A549 (cell line): ENCODE data around the gene ANO7. TPM values are rescaled to one million over a fixed set of nuclear protein-coding genes. Genes with fewer than 3 reads are reported as not detected.

ENCODE experiments used
- ATAC-seq, 2 experiments: fragments of 200-7000 bp in 1 of 2; fragments of >200 bp in 1 of 2; cut with Nextera tagmentation in 1 of 2; cut with Tn5 transposase in 1 of 2; 3 replicates each; pipeline versions ENCODE4 v1.8.0 to v1.9.1; 2018 to 2020; ENCODE audit warnings: mild to moderate bottlenecking in 1 of 2, moderate library complexity in 1 of 2
- CTCF ChIA-PET: fragments of 300-600 bp; sonication (Branson Sonifier 250); formaldehyde crosslinking; extraction: SDS; loops from one replicate; lab custom pipeline; 2021; ENCODE audit warnings: antibody characterized with exemption, inconsistent platforms; lab: Yijun Ruan, JAX
- POLR2A ChIA-PET: fragments of 350-600 bp; formaldehyde crosslinking; extraction: SDS; loops from one replicate; lab custom pipeline; 2021; ENCODE audit warnings: antibody characterized with exemption, inconsistent platforms; lab: Yijun Ruan, JAX
- DNase-seq, 2 experiments: peaks; one replicate each; pipeline versions ENCODE4 v3.0.0 to v3.0.0-alpha.2; 2011 to 2016; ENCODE audit warnings: low read depth in 1 of 2, low spot score in 1 of 2
- FAIRE-seq: peaks from 2 replicates; lab custom pipeline; 2011; peaks lifted over from hg19 to GRCh38; lab: Jason Lieb, UNC
- H3K27ac ChIP-seq, 2 experiments: fragments of >200 bp; sonication (Bioruptor Twin); formaldehyde crosslinking; 3 replicates each; pipeline ENCODE4 v1.5.1; 2016 to 2017
- H3K4me1 ChIP-seq: fragments of >200 bp; sonication (Bioruptor Twin); formaldehyde crosslinking; 3 replicates; pipeline ENCODE4 v1.6.1; 2016
- H3K4me2 ChIP-seq: fragments of >200 bp; sonication (Bioruptor Twin); formaldehyde crosslinking; 3 replicates; pipeline ENCODE4 v1.6.1; 2016
- H3K4me3 ChIP-seq: fragments of >200 bp; sonication (Bioruptor Twin); formaldehyde crosslinking; 3 replicates; pipeline ENCODE4 v1.5.1; 2016
- H3K9me3 ChIP-seq: fragments of >200 bp; sonication (Bioruptor Twin); formaldehyde crosslinking; 3 replicates; pipeline ENCODE4 v1.6.1; 2016
- BCL3 ChIP-seq: fragments of >200 bp; sonication (Bioruptor Twin); formaldehyde crosslinking; IDR thresholded peaks from 3 replicates; pipeline ENCODE4 v1.6.1; 2016
- CBX2 ChIP-seq: fragments of 200-600 bp; sonication (generic); IDR thresholded peaks from 2 replicates; pipeline ENCODE4 v1.6.1; 2016; ENCODE audit warnings: low read depth, mild to moderate bottlenecking, borderline replicate concordance
- CEBPB ChIP-seq, 2 experiments: fragments of >200 bp in 1 of 2; sonication (Bioruptor Twin) in 1 of 2; formaldehyde crosslinking in 1 of 2; IDR thresholded peaks; 2 replicates each; pipeline ENCODE4 v1.6.1; 2012 to 2016
- EHF ChIP-seq: fragments of 250-450 bp; sonication (Bioruptor Pico); IDR thresholded peaks from 2 replicates; pipeline ENCODE4 v1.5.0; 2020; ENCODE audit warnings: mild to moderate bottlenecking
- EHMT2 ChIP-seq: fragments of 200-600 bp; sonication (generic); IDR thresholded peaks from 2 replicates; pipeline ENCODE4 v1.6.1; 2016; ENCODE audit warnings: antibody characterized with exemption, low read depth, mild to moderate bottlenecking, moderate library complexity
- ESRRA ChIP-seq: fragments of 150-350 bp; IDR thresholded peaks from 2 replicates; pipeline ENCODE4 v1.6.1; 2014; ENCODE audit warnings: mild to moderate bottlenecking, low read length, borderline replicate concordance
- FOXS1 ChIP-seq: fragments of 250-450 bp; sonication (Bioruptor Pico); IDR thresholded peaks from 2 replicates; pipeline ENCODE4 v1.5.0; 2020; ENCODE audit warnings: mild to moderate bottlenecking, moderate library complexity
- GATA3 ChIP-seq: IDR thresholded peaks from 2 replicates; pipeline ENCODE4 v1.6.1; 2012; ENCODE audit warnings: borderline replicate concordance
- HMGXB4 ChIP-seq: fragments of 250-450 bp; sonication (Bioruptor Pico); IDR thresholded peaks from 2 replicates; pipeline ENCODE4 v1.5.0; 2021; ENCODE audit warnings: mild to moderate bottlenecking, moderate library complexity, borderline replicate concordance
- HOXB13 ChIP-seq: fragments of 250-450 bp; sonication (Bioruptor Pico); IDR thresholded peaks from 2 replicates; pipeline ENCODE4 v1.5.0; 2020; ENCODE audit warnings: low read depth, mild to moderate bottlenecking, moderate library complexity
- MAX ChIP-seq: IDR thresholded peaks from 2 replicates; pipeline ENCODE4 v1.6.1; 2012
- MAZ ChIP-seq: fragments of 150-350 bp; IDR thresholded peaks from 2 replicates; pipeline ENCODE4 v1.6.1; 2014; ENCODE audit warnings: antibody characterized with exemption, low read depth, low read length, borderline replicate concordance
- NR3C1 ChIP-seq: fragments of >200 bp; sonication (Bioruptor Twin); formaldehyde crosslinking; IDR thresholded peaks from 3 replicates; pipeline ENCODE4 v1.6.1; 2017
- RARB ChIP-seq: fragments of 250-450 bp; sonication (Bioruptor Pico); IDR thresholded peaks from 2 replicates; pipeline ENCODE4 v1.8.0; 2021; ENCODE audit warnings: mild to moderate bottlenecking, moderate library complexity
- RNF2 ChIP-seq: fragments of 200-600 bp; sonication (generic); IDR thresholded peaks from 2 replicates; pipeline ENCODE4 v1.6.1; 2016; ENCODE audit warnings: low read depth, mild to moderate bottlenecking, antibody characterized with exemption, moderate library complexity, borderline replicate concordance
- SREBF2 ChIP-seq: fragments of 450-650 bp; IDR thresholded peaks from 2 replicates; pipeline ENCODE4 v1.6.1; 2014; ENCODE audit warnings: mild to moderate bottlenecking, moderate library complexity
- TP53 ChIP-seq: fragments of 250-450 bp; sonication (Bioruptor Pico); IDR thresholded peaks from 2 replicates; pipeline ENCODE4 v1.5.0; 2021; ENCODE audit warnings: mild to moderate bottlenecking, moderate library complexity
- ZSCAN20 ChIP-seq: fragments of 250-450 bp; sonication (Bioruptor Pico); IDR thresholded peaks from 2 replicates; pipeline ENCODE4 v1.8.0; 2022; ENCODE audit warnings: mild to moderate bottlenecking, moderate library complexity
- WGBS: methylation state at CpG from one replicate; pipeline ENCODE4 v1.1.6; 2017; ENCODE audit errors: missing lambda C conversion rate; 5-methylcytosine and 5-hydroxymethylcytosine counted together
- polyA plus RNA-seq, 4 experiments: library from polyadenylated mRNA; depleted of rRNA in 3 of 4; stranded (reverse); fragments of >200 nt; fragmentation: RNase III in 1 of 4; extraction: RNeasy Plus Mini Kit Qiagen cat#74134 plus additional on column Dnase treatment in 1 of 4; gene quantifications; 2 replicates in 3 of 4; 3 replicates in 1 of 4; pipeline ENCODE4 v1.2.3, GENCODE V29; 2011 to 2017

The ANO7 gene
- polyA plus RNA-seq, 2 of the 4 experiments (the other 2 are of a cell fraction), result 0.92 to 2.7 TPM

GRCh38 chr2:241156971-241157441, 31.5 kb upstream of the ANO7 start:
- CTCF ChIA-PET, result interaction anchor here (0.7 to 1.3 kb wide), 2 partner anchors 22 to 79 kb away, joined by 3 read pairs; no protein-coding TSS in a partner anchor
- TF ChIP-seq ESRRA (no peak), CBX2 (no peak), TP53 (CRISPR knock-in tag) (no peak), HOXB13 (CRISPR knock-in tag) (no peak), EHMT2 (no peak), BCL3 (no peak), RNF2 (no peak), SREBF2 (no peak), NR3C1 (no peak), MAZ (no peak), MAX (no peak), CEBPB (IDR thresholded peaks at IDR 0.05) (no peak)

GRCh38 chr2:241157841-241158545, 30.5 kb upstream of the ANO7 start:
- TF ChIP-seq ZSCAN20 (no peak), FOXS1 (no peak)
- no peak overlapping the region for H3K27ac ChIP-seq
- 87% methylated on average over 9 of the region's 9 CpGs for WGBS
- ChIA-PET POLR2A (no interaction called here), CTCF (no interaction called here)
- ATAC-seq, result no peak
- no peak overlapping the region for H3K4me2 ChIP-seq
- FAIRE-seq, result no peak
- no peaks in the 10 kb centered on the region for H3K4me1 ChIP-seq
- DNase-seq, result no peak
- H3K9me3 ChIP-seq, result no peaks in the 10 kb centered on the region
- H3K4me3 ChIP-seq, result no peak overlapping the region

More at GRCh38 chr2:241156971-241157441, 31.5 kb upstream of the ANO7 start:
- DNase-seq (no peak), FAIRE-seq (no peak), ATAC-seq (no peak)
- no peaks in the 10 kb centered on the region for H3K4me1 ChIP-seq
- H3K4me2 ChIP-seq, result no peak overlapping the region
- H3K4me3 ChIP-seq, result no peak overlapping the region
- POLR2A ChIA-PET, result no interaction called here
- H3K9me3 ChIP-seq, result no peaks in the 10 kb centered on the region
- 90% methylated on average over 5 of the region's 5 CpGs for WGBS
- no peak overlapping the region for H3K27ac ChIP-seq

- DNase-seq (no peak), FAIRE-seq (no peak), ATAC-seq (no peak; a peak in 1 of 6 replicates)
- POLR2A ChIA-PET, result no interaction called here
- Histone ChIP-seq H3K4me2 (no peak overlapping the region), H3K9me3 (no peaks in the 10 kb centered on the region), H3K4me3 (no peak overlapping the region), H3K27ac (no peak overlapping the region), H3K4me1 (no peaks in the 10 kb centered on the region)
- 92% methylated on average over 8 of the region's 8 CpGs for WGBS
- CTCF ChIA-PET, result no interaction called here
- no peak for TF ChIP-seq RARB (CRISPR knock-in tag)
- TF ChIP-seq HMGXB4 (CRISPR knock-in tag), result no peak
- TF ChIP-seq GATA3, result no peak
- TF ChIP-seq EHF (CRISPR knock-in tag), result no peak
- no peak for TF ChIP-seq MAZ
- TF ChIP-seq CBX2, result no peak
Measured at GRCh38 chr2:241158546-241158900, 30.0 kb upstream of the ANO7 start.
